CD14-positive monocyte (primary cell): Measurements from ENCODE around the gene DNAJC6. TPM values are rescaled to one million over a fixed set of nuclear protein-coding genes. Genes with fewer than 3 reads are reported as not detected.

Experiments used
- DNase-seq, 3 donors: peaks; one replicate each; pipeline ENCODE4 v3.0.0-alpha.2; 2011 to 2022
- H2AFZ ChIP-seq: 2 replicates; pipeline ENCODE4 v1.6.0; 2012; ENCODE audit warnings: mild to moderate bottlenecking, low read depth, low read length, inconsistent platforms; ENCODE audit not compliant: insufficient read depth, poor library complexity, severe bottlenecking
- H3K27ac ChIP-seq, 2 donors: 1 replicate in 1 of 2; 2 replicates in 1 of 2; pipeline ENCODE4 v1.5.1; 2012 to 2013; ENCODE audit warnings: low read length in 2 of 2, control low read depth in 1 of 2, inconsistent platforms in 1 of 2, low read depth in 1 of 2, mild to moderate bottlenecking in 1 of 2
- H3K27me3 ChIP-seq, 2 donors: one replicate each; pipeline versions ENCODE4 v1.6.0 to v1.6.1; 2011 to 2013; ENCODE audit warnings: low read length in 2 of 2; ENCODE audit not compliant: control insufficient read depth in 2 of 2, insufficient read depth in 2 of 2
- H3K36me3 ChIP-seq, 2 donors: replicated peaks in 1 of 2; 1 replicate in 1 of 2; 2 replicates in 1 of 2; pipeline versions ENCODE4 v1.5.1 to v1.6.1; 2012 to 2013; ENCODE audit warnings: low read length in 2 of 2, control low read depth in 1 of 2, inconsistent platforms in 1 of 2, mild to moderate bottlenecking in 1 of 2; ENCODE audit not compliant: insufficient read depth in 2 of 2, control insufficient read depth in 1 of 2
- H3K4me1 ChIP-seq, 2 donors: 1 replicate in 1 of 2; 2 replicates in 1 of 2; pipeline versions ENCODE4 v1.5.1 to v1.6.1; 2012 to 2013; ENCODE audit warnings: low read length in 2 of 2, control low read depth in 1 of 2, inconsistent platforms in 1 of 2, mild to moderate bottlenecking in 1 of 2, moderate library complexity in 1 of 2; ENCODE audit not compliant: insufficient read depth in 2 of 2, control insufficient read depth in 1 of 2
- H3K4me2 ChIP-seq: replicated peaks from 2 replicates; pipeline ENCODE3; 2012; ENCODE audit warnings: low read length, moderate library complexity, mild to moderate bottlenecking; ENCODE audit not compliant: poor library complexity, severe bottlenecking; ENCODE audit errors: extremely low read depth
- H3K4me3 ChIP-seq, 3 experiments: fragments of 200-600 bp in 1 of 3; sonication (generic) in 1 of 3; replicated peaks in 1 of 3; 1 replicate in 2 of 3; 2 replicates in 1 of 3; pipeline ENCODE4 v1.5.1; 2011 to 2013; ENCODE audit warnings: low read length in 3 of 3, mild to moderate bottlenecking in 3 of 3, control low read depth in 2 of 3, low read depth in 2 of 3, inconsistent platforms in 1 of 3, moderate library complexity in 1 of 3
- H3K79me2 ChIP-seq: 2 replicates; pipeline ENCODE4 v1.6.0; 2012; ENCODE audit warnings: mild to moderate bottlenecking, control low read depth, inconsistent platforms, low read length, moderate library complexity; ENCODE audit not compliant: insufficient read depth
- H3K9ac ChIP-seq: 2 replicates; pipeline ENCODE4 v1.6.0; 2017; ENCODE audit warnings: low read length, mild to moderate bottlenecking; ENCODE audit not compliant: insufficient read depth, poor library complexity, severe bottlenecking
- H3K9me3 ChIP-seq, 2 donors: replicated peaks in 1 of 2; 1 replicate in 1 of 2; 2 replicates in 1 of 2; pipeline versions ENCODE4 v1.5.1 to v1.6.1; 2012 to 2013; ENCODE audit warnings: low read length in 2 of 2, control low read depth in 1 of 2; ENCODE audit not compliant: control insufficient read depth in 1 of 2, insufficient read depth in 1 of 2
- H4K20me1 ChIP-seq: 2 replicates; pipeline ENCODE4 v1.6.0; 2012; ENCODE audit warnings: mild to moderate bottlenecking, low read length, control low read depth, moderate library complexity; ENCODE audit not compliant: insufficient read depth
- H3K27ac Mint-ChIP-seq, 7 donors: one replicate each; pipeline ENCODE4 v1.8.0; 2020; ENCODE audit warnings: mild to moderate bottlenecking in 7 of 7, mixed read lengths in 7 of 7, moderate library complexity in 6 of 7, inconsistent platforms in 2 of 7
- H3K27me3 Mint-ChIP-seq, 3 donors: one replicate each; pipeline ENCODE4 v1.8.0; 2021 to 2022; ENCODE audit warnings: low read depth in 3 of 3, mild to moderate bottlenecking in 3 of 3, mixed read lengths in 3 of 3, moderate library complexity in 3 of 3, inconsistent platforms in 1 of 3
- H3K36me3 Mint-ChIP-seq, 2 donors: one replicate each; pipeline ENCODE4 v1.8.0; 2020; ENCODE audit warnings: mixed read lengths in 2 of 2, inconsistent platforms in 1 of 2, mild to moderate bottlenecking in 1 of 2
- H3K4me1 Mint-ChIP-seq: one replicate; pipeline ENCODE4 v1.8.0; 2020; ENCODE audit warnings: mild to moderate bottlenecking, mixed read lengths
- H3K4me3 Mint-ChIP-seq, 2 donors: one replicate each; pipeline ENCODE4 v1.8.0; 2020; ENCODE audit warnings: mild to moderate bottlenecking in 2 of 2, mixed read lengths in 2 of 2, moderate library complexity in 1 of 2
- H3K9me3 Mint-ChIP-seq, 7 donors: one replicate each; pipeline ENCODE4 v1.8.0; 2020 to 2022; ENCODE audit warnings: mixed read lengths in 7 of 7, mild to moderate bottlenecking in 6 of 7, moderate library complexity in 6 of 7, inconsistent platforms in 2 of 7
- WGBS: methylation state at CpG from one replicate; pipeline ENCODE4 v1.1.5; 2013; ENCODE audit warnings: missing lambda C conversion rate; ENCODE audit not compliant: insufficient coverage; 5-methylcytosine and 5-hydroxymethylcytosine counted together
- intact Hi-C, 2 donors: fragments of 100-400 bp; cut with micrococcal nuclease; formaldehyde crosslinking; loops; one replicate each; pipeline versions ENCODE4 v1.15.0 to v1.15.1; 2023
- polyA plus RNA-seq, 3 donors: library from polyadenylated mRNA; depleted of rRNA in 1 of 3; unstranded in 2 of 3; stranded (reverse) in 1 of 3; fragments of 300-500 nt in 2 of 3; fragments of >200 nt in 1 of 3; fragmentation: Illumina TruSeq in 2 of 3; gene quantifications; 1 replicate in 2 of 3; 2 replicates in 1 of 3; pipeline ENCODE4 v1.2.3, GENCODE V29; 2012 to 2021
- TF ChIP-seq, protein P1 (sequence below): fragments of 200-600 bp; IDR thresholded peaks from one replicate; pipeline ENCODE4 v1.8.0; 2022; ENCODE audit warnings: antibody characterized with exemption, mild to moderate bottlenecking

DNAJC6 gene
- polyA plus RNA-seq, 3 donors = 0.05 TPM; not detected in 2

DNA sequence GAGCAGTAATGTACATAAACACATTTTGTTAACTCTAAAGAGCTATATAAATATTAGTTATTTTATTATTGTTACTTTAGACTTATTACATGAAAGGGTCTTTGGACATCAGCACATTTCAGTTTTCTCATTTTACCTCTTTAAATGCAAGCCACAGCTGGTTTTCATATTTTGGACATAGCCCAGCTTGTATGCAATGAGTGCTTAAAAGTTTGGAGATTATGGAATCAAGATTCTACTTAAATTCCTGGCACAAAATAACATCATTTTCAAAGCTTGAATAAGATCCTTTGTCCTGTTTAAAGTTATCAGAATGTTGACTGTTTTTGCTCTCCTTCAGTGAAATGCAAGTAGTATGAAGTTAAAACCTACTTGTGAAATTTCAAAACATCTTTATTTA lies 95.6 kb downstream of the DNAJC6 start:
- H3K4me1 ChIP-seq = no peaks in the 10 kb centered on the region
- Mint-ChIP-seq H3K4me3 (no peak overlapping the region), H3K27ac (no peak overlapping the region), H3K27me3 (no peaks in the 10 kb centered on the region), H3K9me3 (no peaks in the 10 kb centered on the region), H3K36me3 (no peaks in the 10 kb centered on the region), H3K4me1 (peaks cover 3% of the 10 kb centered on the region)
- H2AFZ ChIP-seq = no peak overlapping the region
- no peaks in the 10 kb centered on the region for H3K79me2 ChIP-seq
- intact Hi-C loops = no loop called here
- no peaks in the 10 kb centered on the region for H3K36me3 ChIP-seq
- DNase-seq = no peak
- no peaks in the 10 kb centered on the region for H4K20me1 ChIP-seq
- no peak overlapping the region for H3K9ac ChIP-seq
- no peak overlapping the region for H3K27ac ChIP-seq
- H3K27me3 ChIP-seq = no peaks in the 10 kb centered on the region
- no peak overlapping the region for H3K4me3 ChIP-seq
- H3K4me2 ChIP-seq = no peak overlapping the region
- H3K9me3 ChIP-seq = no peaks in the 10 kb centered on the region
- TF ChIP-seq, protein P1, sequence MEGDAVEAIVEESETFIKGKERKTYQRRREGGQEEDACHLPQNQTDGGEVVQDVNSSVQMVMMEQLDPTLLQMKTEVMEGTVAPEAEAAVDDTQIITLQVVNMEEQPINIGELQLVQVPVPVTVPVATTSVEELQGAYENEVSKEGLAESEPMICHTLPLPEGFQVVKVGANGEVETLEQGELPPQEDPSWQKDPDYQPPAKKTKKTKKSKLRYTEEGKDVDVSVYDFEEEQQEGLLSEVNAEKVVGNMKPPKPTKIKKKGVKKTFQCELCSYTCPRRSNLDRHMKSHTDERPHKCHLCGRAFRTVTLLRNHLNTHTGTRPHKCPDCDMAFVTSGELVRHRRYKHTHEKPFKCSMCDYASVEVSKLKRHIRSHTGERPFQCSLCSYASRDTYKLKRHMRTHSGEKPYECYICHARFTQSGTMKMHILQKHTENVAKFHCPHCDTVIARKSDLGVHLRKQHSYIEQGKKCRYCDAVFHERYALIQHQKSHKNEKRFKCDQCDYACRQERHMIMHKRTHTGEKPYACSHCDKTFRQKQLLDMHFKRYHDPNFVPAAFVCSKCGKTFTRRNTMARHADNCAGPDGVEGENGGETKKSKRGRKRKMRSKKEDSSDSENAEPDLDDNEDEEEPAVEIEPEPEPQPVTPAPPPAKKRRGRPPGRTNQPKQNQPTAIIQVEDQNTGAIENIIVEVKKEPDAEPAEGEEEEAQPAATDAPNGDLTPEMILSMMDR = no peak

GRCh38 chr1:65407877-65408276 lies 98.5 kb downstream of the DNAJC6 start:
- Mint-ChIP-seq H3K9me3 (no peaks in the 10 kb centered on the region), H3K36me3 (no peaks in the 10 kb centered on the region)
- no peaks in the 10 kb centered on the region for H3K27me3 ChIP-seq

More at GRCh38 chr1:65407877-65408276, 98.5 kb downstream of the DNAJC6 start:
- H3K4me3 ChIP-seq = no peak overlapping the region
- no peaks in the 10 kb centered on the region for H3K9me3 ChIP-seq
- DNase-seq = no peak
- no peaks in the 10 kb centered on the region for H3K36me3 ChIP-seq
- H3K4me1 ChIP-seq = no peaks in the 10 kb centered on the region
- Mint-ChIP-seq H3K27ac (no peak overlapping the region), H3K27me3 (no peaks in the 10 kb centered on the region), H3K4me3 (no peak overlapping the region), H3K4me1 (no peaks in the 10 kb centered on the region)
- 100% methylated on average over 1 of the region's 2 CpGs for WGBS
- H2AFZ ChIP-seq = no peak overlapping the region
- H3K79me2 ChIP-seq = no peaks in the 10 kb centered on the region
- TF ChIP-seq, protein P1 = no peak
- no peaks in the 10 kb centered on the region for H4K20me1 ChIP-seq
- intact Hi-C loops = no loop called here
- H3K27ac ChIP-seq = no peak overlapping the region
- H3K9ac ChIP-seq = no peak overlapping the region
- H3K4me2 ChIP-seq = no peak overlapping the region
